ENCODE results near the gene MAML3.
A peak's percentile ranks its signal among the peaks of the same experiment; 100 is the strongest.

MAML3 gene

DNA sequence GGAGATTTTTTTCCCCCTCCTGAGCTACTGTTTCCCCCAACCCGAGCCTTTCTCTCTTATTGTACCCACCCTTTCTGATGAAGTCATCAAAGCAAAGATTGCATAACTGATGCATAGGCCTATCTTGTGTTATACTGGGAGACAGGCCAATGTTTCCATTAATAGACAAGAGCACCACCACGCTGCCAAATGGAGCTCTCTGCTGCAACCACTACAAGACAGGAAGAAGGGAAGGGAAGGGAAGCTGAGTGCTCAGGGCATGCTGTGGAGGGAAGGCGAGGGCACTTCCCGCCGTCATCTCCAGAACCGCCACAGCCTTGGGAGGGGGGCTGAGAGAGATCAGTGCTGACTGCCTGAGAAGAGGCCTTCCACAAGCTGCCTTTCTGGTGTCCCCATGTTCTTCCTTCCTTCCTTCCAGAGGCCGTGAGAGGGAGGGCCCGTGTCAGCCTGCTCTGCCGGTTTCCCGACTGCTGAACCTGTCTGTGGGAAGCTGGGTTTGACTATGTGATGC lies 413.4 kb downstream of the MAML3 start:
- DNase-seq: no peak

DNA sequence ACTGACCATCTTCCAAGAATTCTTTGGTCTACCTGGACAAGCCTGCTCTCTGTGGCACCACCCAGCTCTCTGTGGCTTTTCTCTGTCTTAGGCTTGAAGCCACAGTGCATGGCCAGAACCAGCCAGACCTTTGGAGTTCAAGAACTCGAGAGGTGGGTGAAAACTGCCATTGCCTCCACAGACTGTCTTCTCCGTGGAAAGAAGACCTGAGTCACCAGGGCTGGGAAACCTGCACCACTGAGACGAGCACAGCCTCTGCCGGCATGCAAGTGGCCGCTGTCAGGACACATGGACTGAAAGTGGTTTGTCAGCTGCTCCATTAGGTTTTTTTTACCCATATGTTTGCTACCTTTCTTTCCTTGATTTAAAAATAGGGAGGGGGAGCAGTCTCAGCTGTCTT lies 413.9 kb downstream of the MAML3 start:
- no peak for DNase-seq

DNA sequence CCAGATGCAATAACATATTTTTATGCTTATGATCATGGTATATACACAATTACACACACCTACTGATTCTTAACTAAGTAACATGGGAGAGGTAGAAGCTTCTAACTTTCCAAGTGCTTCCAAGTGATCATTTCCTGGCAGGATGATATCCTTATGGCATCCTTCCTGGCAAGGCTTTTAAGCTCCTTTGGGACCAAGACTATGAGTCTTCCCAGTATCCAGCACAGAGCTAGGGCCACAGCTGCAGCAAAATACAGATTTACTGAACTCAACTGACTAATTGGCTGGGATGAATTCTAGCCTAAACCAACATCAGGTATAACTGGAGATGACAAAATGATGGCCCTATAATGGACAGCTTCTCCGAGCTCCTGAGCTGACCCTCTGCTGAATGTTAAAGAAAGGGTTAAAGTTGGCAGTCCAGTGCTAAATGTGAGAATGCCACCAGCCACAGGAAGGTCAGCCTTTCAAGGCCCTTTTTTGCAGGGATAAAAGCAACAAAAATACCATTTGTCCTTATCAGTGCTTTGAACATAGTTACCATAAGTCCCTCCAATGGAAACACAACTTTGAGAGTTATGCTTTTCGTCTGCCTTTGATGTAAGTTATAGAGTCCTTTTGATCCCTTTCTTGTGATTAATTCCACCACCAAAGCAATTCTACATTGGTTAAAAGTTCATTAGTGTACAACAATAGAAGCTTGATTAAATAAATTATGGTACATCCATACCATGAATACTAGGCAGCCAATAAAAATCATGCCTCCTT lies 415.0 kb downstream of the MAML3 start:
- DNase-seq: no peak

DNA sequence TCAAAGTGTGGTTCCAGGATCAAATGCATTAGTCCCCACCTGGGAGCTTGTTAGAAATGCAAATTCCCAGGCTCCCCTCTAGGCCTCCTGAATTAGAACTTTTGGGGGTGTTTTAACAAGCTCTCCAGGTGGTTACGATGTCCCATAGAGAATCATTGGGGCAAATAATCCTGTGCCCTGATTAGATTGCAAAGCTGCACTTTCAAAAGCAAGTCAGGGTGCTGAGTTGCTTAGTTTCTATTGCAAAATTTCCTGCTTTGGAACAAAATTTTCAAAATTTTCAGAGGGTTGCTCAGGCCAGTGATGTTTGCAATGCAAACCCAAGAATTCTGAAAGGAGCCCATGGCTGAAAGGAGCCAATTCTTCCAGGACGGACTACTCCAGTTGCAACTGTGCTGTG lies 417.3 kb downstream of the MAML3 start:
- DNase-seq: no peak

DNA sequence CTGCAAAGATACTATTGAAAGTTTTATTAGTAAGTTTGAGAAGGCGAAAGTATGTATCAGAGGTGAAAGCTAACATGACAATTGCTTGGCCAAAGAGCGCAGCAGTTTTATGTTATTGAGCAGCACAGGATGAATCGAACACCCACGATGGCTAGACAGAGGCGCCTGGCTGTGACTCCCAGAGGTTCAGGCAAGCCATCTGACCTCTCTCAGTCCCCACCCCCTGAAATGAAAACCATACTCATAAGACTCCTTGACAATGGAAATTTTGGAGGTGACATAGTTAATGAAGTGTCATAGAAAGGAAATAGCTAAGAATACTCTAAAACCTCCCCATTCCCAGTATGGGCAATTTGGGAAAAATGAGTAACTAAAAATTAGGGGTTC lies 417.7 kb downstream of the MAML3 start:
- DNase-seq: no peak

DNA sequence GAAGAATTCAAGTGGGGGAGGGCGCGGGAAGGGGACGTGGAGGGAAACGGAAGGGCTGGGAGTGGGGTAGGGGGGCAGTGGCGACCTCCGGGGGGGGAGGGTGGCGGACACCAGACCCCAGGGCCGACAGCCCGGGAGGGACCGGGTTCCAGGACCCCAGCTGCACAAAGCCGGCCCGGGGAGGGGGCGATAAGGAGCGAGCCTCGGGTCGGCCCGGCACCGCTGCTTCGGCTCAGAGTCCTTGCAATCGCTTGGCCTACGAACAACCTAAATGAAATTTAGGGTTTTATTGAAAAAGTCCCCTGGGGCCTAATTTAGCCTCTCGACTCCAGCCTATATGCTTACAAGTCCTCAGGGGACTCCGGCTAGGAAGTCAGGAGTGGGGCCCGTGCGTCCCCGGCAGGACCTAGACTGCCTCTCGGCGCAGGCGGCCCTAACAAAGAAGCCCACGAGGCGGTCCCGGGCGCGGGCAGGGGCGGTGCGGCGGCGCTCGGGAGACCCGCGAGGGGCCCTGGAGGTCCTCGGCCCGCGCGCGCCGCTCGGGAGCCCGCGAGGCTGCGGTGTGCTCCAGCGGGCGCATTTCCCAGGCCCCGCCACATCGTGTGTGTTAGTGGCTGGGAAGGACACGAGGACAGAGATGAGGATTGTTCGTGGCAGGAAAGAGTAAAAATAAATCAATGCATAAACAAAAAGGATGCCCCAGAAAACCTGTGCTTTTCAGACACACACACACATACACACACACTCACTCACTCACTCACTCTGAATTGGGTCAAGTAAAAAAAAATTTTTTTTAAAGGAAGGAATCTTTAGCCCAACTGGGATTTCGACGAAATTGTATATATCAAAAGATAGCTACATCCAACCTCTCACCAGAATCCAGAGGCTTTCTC lies 418.4 kb downstream of the MAML3 start:
- DNase-seq: peak in 1 of 6 experiments; percentile 23

DNA sequence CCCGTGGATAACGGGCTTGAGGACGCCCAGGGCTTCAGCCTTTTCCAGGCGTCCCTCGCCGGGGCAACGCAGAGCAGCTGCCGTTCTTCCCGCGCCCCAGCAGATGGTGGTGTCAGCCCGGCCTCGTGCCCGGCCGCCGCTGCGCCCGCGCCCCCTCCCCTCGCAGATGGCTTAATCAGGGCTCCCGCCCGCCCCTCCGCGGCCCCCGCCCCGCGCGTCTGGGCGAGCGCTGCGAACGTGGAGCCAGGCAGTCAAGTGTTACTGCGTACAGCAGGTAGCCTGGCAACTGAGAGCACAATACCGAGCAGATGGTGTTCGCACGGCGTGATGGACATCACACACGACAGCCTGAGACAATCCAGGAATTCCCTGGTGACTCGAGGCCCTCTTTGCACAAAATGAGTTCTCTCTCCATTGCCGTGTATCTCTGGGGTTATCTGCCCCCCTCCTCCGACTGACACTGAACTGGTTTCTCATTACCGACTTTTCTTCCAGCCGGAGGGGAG lies 419.1 kb downstream of the MAML3 start:
- peak; percentile 2 to 39 (median 24) for DNase-seq

DNA sequence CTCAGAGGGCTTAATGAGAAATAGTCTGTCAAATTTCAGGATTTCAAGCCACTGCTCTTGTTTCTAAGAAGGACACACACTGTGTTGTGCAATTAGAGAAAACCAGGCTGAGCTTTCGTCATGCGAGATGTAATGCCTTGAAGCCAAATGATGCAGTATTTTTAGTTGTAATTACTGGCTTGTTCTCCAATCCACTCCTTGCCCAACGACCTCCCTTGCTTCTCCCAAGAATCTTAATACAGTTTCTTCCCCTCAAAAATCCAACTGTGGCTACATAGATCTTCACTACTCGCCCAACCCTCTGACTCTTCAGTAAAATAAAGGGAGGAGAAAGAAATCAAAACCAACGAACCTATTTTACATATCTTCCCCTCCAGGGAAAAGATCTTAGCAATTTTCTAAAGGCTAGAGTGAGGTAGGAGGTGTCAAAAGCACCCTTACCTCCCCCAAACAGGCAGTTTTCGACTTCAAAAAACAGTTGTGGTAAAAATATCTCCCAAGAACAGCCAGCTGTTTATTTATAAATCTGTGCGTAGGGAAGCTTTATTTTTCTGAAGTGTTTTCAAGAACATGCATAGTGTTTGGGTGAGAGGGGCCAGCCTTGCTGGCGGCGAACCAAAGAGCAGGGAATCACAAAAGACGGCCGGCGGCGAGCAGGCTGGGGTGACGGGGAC lies 419.6 kb downstream of the MAML3 start:
- DNase-seq: no peak

DNA sequence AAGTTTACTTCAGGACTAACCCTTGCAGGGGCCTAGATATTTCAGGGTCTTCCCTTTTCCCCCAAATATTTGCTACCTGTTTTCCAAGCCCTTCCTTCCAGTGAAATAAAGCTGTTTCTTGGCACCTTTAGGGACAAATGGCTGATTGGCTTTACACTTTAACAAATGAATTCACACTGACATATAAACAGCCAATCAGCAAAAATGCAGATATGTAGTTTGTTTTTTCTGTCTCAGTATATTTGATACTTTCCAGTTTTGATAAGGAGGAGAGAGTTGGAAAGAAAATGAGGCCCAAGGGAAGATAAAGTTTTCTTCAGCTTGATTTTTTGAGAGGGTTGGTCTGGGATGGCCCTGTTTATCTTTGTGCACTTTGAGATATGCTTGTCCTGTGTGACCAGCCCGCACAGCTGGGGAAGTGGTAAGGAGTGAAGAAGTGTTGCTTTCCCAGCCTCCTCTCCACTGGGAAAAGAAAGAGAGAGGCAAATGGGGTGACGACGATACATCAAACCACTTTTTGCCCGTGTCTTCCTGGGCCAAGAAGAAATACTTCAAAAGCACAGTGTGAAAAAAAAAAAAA lies 420.9 kb downstream of the MAML3 start:
- DNase-seq: no peak

DNA sequence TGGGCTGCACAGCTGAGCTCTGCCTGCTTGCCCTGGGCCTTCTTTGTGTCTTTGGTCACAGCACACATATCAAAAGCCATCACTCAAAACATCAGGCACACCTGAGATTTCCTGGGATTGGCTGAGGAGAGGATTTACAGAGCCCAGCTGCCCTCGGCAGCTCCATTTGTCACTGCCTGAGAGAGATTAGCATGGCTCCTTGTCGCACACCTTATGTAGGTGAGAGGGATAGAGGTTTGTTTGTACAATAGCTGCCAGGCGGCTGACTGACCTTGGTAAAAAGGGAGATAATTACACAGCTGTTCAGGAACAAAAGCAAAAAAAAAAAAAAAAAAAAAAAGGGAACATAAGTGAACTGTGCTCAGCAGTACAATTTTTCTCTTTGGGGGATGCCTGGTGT lies 425.1 kb downstream of the MAML3 start:
- DNase-seq: no peak

DNA sequence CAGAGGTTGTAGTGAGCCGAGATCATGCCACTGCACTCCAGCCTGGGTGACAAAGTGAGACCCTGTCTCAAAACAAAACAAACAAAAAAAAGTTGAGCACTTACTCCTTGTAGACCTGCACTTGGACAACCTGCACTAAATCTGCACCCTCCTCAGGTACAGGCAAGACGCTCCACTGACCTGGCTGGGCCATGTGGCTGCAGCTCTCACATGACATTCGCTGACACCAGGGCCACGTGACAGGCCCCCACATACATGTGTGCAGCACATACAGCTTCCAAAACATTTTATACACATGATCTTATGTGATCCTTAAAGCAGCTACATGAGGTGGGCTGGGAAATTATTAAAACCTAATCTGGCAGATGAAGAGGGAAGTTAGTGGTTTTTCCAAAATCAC lies 425.8 kb downstream of the MAML3 start:
- no peak for DNase-seq

DNA sequence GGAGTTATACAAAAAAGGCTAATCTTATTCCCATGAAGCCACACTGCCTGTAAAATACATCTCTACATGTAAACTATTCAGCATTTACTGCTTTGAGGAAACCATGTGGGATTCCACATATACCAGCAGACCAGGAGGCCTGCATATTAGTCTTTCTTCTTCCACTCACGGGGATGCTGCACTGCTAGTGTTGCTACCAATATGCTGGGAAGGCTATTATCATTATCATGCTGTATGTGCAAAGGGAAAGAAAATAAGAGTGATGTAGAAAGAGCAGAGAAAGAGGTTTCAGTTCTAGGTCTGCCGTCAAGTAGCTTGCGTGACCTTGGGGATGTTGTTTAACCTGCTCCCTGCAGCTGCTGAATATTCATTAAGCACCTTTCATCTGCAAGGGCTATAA lies 427.4 kb downstream of the MAML3 start:
- no peak for DNase-seq

DNA sequence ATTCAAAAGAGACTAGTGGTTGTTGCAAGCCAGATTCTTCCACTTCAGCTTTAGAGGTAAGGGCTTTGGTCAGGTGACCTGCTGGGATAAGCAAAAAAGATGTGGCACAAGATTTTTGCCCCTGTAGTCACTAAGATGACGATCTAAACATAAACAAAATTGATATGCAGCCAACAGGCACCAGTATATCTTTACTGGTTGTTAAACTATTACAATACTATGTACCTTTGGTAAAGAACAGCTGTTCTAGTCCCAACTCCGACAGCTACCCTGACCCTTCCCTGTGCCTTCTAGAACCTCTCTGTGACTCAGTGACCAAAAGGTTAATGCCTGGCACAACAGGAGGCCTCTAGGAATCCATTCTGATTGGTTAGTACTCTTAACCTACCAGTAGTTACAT lies 428.7 kb downstream of the MAML3 start:
- no peak for DNase-seq

DNA sequence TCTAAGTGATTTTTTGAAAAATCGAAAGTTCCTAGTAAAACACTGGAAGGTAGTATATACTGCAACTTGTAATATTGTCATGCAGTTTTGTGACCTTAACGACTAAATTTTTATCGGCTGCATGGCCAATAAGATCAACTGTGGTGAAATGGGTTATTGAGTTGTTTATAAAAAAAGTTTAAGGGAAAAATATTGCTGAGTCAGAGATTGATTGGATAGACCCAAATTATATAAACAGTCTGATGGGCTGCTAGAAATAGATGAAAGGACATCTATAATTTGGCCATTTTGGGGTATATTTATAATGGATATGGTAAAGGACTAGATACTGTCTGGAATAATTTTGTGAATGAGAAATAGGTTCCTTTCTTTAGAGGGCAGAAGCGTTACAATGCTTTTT lies 432.2 kb downstream of the MAML3 start:
- DNase-seq: no peak

DNA sequence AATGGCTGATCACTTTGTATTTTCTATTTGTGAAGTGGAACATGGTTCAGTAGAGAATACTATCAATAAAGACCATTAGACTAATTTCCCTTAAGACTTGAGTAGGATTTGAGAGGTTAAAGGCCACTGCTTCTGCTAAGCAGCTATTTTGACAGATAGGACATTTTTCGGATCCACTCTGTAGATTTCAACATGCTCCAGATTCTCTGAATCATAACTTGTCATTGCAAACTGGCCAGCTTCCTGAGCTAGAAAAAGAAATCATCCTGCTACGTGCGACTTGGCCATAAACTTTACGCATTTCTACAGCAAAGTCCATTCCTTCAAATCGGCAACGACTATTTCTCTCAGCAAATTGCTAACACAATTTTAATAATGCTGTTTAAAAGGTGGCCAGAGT lies 433.2 kb downstream of the MAML3 start:
- DNase-seq: no peak

DNA sequence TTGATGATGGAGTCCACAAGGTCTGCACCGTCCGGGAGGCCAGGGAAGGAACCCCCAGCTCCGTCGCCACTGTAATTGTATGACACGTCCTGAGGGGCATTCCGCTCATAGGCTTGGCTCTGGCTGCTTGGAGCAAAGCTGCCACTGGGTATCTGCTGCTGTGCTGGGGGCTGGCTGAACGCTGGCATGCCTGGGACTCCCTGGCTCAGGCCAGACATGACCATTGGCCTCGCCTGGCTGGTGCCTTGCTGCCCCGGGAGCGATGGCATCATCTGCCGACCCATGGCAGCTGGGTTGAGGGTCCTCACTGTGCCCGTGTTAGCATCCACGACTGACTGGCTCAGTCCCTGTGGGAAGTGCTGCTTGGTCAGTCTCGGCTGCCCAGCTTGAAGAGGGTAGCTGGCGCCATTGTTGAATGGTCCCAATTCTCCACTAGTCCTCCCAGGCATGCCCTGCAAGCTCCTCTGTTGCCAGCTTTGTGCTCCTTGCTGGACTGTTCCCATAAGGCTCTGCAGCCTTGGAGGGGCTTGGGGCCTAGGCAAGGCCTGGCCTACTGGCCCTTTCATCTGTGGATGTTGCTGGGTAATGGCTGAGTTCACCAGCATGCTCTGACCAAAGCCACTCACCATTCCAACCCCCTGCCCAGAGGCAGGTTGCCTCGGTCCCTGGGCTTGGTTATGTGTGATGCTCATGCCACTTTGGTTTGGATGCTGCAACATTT lies 434.4 kb downstream of the MAML3 start:
- DNase-seq: no peak

DNA sequence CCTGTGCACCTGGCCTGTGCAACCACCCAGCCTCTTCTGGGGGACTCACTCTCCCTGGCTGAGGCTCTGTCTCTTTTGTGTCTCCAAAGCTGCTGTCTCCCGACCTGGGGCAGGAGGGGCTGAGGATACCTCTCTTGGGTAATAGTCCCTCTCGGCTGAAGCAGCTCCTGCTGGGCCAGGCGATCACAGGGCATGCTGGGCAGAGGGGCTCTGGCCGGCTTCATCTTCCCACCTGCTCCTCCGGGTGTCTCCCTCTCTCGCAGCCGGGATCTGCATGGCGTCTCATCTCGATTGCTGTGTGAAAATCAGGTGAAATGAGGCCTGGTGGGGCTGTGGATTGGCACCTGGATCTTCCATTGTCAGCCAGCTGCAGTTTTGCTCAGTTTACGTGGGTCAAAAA lies 435.2 kb downstream of the MAML3 start:
- no peak for DNase-seq

DNA sequence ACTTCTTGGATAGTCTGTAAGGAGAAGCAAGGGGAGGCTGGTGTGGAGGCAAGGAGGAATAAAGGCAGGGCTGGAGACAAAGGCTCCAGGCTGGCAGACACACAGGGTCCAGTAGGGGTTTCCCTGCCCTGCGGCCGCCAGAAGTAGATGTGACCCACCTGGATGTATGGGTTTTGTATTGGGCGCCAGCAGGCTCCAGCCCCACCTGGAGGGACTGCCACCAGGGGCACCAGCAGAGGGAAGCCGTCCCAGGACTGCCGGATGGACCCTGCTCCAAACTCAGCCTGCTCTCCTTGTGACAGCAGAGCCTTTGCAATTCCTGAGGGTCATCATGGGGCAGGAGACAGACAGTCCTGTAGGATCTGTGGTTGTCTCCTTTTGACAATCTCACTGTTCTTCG lies 435.6 kb downstream of the MAML3 start:
- DNase-seq: no peak

DNA sequence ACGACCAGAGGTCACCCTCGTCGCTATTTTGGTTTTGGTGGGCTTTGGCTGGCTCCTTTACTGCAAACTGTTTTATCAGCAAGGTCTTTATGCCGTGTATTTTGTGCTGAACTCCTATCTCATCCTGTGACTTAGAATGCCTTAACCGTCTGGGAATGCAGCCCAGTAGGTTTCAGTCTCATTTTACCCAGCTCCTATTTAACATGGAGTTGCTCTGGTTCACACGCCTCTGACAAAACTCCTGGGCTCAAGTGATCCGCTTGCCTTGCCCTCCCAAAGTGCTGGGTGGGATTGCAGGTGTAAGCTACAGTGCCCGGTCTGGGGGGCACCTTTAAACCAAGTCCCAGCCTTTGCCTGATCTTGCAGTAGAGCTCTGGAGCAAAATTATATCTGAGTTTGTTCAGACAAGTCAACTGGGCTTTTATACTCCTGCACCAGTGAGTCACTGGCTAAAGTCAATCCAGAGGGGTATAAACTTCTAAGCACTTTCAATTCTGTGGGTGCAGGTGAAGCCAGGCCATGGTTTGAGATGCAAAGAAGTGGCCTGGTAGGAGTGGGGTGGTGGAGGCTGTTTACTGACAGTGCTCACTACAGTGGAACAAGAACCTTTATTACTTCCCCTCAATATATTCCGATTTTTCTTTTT lies 438.1 kb downstream of the MAML3 start:
- DNase-seq: no peak

DNA sequence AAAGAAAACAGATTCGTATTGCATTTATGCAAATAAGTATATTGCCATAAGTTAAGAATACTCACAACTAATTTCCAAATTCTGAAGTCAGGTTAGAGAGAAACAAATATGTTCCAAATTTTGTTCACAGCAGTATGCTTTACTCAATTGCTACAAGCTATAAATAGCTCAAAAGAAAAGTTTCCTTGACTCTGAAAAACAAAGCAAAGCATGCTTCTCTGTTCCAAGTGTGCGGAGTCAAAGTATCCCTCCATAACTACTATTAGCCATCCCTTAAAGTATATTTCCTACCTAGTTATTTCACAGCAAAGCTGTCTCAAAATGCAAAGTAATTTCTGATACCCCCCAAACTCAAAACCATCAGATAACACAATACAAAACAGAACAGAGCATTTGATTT lies 441.1 kb downstream of the MAML3 start:
- DNase-seq: no peak

DNA sequence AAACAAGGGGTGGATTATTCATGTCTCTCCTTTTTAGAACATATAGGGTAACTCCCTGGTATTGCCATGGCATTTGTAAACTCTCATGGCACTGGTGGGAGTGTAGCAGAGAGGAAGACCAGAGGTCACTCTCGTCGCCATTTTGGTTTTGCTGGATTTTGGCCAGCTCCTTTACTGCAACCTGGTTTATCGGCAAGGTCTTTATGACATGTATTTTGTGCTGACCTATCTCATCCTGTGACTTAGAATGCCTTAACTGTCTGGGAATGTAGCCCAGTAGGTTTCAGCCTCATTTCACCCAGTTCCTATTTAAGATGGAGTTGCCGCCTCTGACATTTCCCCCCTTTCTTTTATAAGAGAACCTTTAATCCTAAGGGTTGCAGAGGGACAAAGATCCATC lies 442.5 kb downstream of the MAML3 start:
- DNase-seq: no peak

DNA sequence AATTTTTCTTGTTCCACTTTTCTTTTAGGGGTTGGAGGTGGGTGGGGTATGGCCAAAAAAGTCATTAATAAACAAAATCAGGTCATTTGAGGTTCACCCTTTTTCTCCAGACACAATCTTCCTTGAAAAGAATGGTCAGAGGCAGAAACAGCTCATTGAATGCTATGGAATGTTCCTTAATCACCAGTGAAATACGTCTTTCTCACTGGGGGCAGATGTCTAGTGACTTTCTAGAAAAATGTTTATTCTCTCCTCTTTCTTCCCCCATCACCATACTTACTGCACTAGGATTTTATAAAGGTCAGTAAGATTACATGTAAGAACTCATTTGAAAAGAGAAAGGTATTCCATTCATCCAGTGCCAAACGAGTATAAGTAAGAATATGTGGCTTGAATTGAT lies 443.9 kb downstream of the MAML3 start:
- DNase-seq: no peak

All from stimulated activated naive CD4-positive, alpha-beta T cell (primary cell).